NCI-H774 (cell line): ENCODE results near the gene MCF2L2.

Experiments
- DNase-seq: peaks from one replicate; lab custom pipeline; 2025; lab: John Stamatoyannopoulos, UW

MCF2L2 gene

GRCh38 chr3:183265834-183266417 is 162.5 kb downstream of the MCF2L2 start:
- DNase-seq = peak; percentile 33

GRCh38 chr3:183265157-183265642 is 163.2 kb downstream of the MCF2L2 start:
- DNase-seq = peak; percentile 82

GRCh38 chr3:183264268-183264667 is 164.2 kb downstream of the MCF2L2 start:
- no peak for DNase-seq

GRCh38 chr3:183262875-183263378 is 165.5 kb downstream of the MCF2L2 start:
- no peak for DNase-seq

GRCh38 chr3:183261151-183261724 is 167.2 kb downstream of the MCF2L2 start:
- no peak for DNase-seq

DNA sequence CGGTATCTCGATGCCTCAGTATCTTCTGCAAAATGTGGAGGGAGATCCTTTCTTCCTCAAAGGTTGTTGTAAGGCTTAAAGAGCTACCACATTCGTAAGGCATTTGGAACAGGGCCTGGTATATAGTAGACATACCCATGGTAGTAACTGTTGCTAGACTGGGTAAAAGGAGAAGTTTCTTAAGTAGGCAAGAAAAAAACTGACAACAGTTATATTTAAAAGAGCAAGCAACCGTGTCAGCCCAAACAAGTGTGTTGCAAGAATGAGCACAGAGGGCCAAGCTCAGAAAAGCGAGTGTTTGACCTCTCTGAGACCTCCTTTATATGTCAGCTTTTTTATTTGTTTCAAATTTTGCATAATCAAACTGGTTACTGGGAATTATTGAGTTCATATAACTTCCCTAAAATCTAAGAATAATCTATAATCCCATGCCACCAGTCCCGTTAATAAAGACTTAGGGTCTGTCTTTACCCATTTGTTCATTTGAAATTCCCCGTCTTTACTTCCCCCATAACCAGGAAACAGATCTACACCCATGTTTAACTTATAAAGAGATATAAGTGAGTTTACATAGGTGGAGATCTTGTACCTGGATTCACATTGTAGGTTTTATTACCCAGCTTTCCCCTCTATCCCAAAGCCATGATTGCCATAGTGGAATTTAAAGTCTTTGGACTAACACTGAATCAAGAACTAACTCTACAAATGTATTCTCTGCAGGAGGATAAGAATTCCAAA is 168.1 kb downstream of the MCF2L2 start:
- no peak for DNase-seq

GRCh38 chr3:183259621-183260020 is 168.8 kb downstream of the MCF2L2 start:
- no peak for DNase-seq

DNA sequence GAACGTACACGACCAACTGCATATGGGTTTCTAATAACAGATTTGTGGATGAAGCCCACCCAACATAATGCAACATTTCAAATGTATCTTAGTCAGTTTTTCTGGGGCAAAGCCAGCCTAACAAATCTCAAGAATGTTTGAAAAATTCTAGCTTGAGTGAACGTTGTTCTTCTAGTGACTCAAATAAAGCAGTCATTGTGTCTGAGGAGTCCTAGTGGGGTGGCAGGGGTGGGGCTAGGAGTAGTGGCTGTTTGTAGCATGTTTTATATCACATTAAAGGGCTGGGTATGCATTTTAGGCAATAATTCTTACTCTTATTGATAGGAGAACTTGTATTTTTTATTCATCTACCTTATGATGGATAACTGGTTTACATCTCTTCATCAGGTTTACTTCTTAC is 169.3 kb downstream of the MCF2L2 start:
- DNase-seq = no peak

DNA sequence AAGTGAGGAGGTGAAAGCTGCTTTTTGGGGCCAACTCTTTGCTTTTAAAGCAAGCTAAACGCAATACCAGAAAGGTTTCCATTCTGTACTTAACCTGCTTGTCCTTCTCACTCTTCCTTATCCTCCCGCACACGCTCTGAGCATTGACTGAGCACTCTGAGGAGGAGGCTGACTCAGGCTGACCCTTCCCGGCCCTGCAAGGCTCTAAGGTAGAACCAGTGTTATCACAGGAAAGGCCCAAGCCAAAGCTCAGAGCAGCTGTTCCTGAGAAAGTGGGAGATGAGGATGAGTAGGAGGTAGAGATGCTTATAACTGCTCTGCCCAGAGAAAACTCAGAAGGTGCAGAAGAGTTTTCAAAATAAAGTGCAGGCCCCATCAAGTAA is 173.1 kb downstream of the MCF2L2 start:
- DNase-seq = no peak

DNA sequence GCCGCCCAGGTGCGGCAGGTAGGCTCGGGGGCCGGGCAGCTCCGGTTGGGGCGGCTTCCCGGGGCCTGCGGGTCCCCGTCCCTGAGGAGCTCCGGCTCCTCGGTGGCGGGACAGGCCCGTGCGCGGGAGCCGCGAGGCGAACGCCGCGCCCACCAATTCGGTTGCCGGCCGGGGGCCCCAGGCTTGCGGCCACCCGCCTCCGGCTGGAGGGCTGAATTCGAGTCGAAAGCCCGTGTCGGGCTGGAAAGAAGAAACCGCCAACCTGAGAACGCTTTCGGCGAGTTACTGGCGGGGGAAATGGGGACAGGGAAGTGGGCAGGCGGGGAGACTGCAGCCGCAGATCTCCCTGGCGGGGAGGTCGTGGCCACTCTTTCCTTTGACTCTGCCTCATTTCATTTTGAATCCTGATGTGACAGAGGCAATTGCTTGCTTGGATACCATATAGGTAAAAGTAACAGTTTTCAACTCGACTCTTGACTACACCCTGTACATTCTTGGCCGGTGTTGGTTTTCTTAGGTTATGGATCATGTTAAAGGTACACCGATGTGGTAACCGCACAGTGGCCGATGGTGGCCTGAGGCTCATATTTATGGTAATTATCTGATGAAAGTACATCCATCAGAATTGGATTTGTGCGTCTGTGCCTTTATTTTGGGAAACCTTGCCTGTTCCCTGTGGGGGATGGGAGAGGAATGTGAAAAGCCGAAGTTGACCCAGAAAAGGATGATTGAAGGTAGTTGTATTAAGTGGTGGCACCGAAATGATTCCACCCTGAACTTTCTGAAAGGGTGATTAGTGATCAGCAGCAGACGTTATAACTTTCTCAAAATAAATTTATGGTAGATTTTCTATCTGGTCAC is 173.7 kb downstream of the MCF2L2 start:
- no peak for DNase-seq

DNA sequence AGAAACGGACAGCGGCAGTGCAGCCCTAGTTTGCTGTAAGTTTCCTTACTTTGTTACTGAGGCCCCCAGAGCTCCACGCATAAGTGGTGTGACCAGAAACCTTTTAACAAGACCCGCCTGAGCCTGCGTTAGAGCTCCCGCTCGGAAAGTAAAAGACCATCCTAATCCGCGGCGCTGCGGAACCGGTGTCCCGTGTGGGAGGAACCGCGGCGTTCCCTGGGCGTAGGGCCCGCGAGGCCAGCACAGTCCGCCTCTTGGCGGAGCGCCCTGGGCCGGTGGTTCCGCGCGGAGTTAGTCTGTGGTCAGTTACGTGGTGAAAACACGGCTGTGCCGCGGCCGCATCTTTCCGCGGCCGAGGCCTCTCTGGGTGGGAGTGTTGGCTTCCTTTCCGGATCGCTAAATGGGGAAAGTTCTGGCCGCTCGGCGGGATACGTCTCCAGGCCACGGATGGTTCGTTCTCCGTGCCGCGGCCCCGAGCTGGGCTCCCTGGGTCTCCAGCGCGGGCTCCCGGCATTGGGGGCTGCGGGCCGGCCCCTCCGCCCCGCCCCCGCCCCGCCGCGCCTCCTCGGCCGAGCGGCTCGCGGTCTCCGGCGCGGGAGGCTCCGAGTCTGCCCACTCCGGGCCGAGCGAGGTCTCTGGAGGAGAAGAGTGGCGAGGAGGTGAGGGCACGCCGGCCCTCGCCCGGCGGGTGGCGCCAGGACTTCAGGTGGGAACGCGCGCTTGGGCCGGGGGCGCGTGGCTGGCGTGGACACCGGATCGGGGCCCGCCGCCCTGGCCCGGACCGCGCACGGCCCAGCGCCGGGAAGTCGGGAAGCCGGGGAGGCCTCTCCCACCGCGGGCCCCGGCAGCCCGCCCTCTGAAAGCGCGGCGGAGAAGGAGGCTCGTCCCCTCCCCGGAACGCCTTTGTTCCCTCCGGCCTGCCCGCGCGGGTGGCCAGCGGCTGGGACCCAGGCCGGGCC is 174.6 kb downstream of the MCF2L2 start:
- peak; percentile 56 for DNase-seq

GRCh38 chr3:183252973-183253527 is 175.4 kb downstream of the MCF2L2 start, which contains the start of gene B3GNT5:
B3GNT5 (plus strand) TSS chr3:183253253; CDS start chr3:183269799, 16,546 bp downstream.
- DNase-seq = peak; percentile 94

DNA sequence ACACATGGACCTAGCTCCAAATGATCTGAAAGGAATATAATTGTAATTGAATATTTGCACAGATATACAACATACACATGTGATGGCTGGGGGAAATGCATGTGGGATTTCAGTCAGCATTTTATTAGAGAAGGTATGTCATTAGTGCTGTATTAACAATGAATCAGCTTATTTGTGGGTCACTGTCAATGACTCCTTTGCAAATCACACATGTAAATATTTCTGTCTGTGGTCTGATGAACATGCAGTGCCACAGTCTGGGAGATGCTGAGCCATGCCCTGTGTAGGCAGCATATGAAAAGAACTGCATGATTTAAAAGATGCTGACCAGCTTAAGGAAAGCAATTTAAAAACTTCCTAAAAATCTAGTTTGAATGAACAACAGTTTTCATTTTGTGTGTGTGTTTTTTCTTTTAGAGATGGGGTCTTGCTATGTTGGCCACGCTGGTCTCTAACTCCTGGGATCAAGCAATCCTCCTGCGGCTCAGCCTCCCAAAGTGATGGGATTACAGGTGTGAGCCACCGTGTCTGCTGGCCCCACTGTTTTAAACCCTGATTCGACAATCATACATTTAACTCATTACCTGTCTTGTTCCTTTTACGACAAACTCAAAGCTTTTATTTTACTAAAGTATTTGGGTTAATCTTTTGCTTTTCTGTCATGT is 176.2 kb downstream of the MCF2L2 start:
- no peak for DNase-seq

- DNase-seq = no peak
Observed at GRCh38 chr3:183249006-183249718, 179.3 kb downstream of the MCF2L2 start.

GRCh38 chr3:183247011-183247589 is 181.3 kb downstream of the MCF2L2 start:
- no peak for DNase-seq

DNA sequence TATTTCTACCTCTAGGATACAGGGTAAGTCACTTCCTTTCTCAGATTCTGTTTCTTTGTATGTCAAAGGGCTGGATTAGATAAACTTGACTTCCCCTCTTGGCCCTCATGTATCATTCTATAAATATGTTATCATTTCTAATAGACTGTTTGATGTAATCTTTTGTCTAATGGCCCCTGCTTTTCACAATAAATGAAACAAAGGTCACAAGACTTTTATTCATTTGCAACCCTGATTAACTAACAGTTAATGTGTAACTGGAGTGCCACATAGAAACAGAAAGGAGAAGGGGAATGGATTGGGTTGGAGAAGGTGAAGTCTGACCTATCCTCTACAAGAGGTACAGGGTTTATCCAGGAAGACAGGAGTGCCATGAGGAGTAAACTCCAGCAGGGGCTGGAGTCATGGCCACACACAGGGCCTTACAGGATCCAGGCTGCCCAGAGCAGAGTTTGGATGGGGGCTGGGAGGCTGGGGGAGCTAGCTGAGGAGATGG is 183.4 kb downstream of the MCF2L2 start:
- DNase-seq = no peak

DNA sequence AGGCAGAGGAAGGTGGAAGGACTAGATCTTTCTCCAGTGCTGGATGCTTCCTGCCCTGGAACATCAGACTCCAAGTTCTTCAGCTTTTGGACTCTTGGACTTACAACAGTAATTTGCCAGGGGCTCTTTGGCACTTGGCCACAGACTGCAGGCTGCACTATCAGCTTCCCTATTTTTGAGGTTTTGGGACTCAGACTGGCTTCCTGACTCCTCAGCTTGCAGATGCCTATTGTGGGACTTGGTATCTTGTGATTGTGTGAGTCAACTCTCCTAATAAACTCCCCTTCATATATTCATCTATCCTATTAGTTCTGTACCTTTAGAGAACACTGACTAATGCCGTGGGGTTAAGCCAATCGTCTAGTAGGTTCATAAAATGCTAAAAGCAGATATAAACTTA is 184.2 kb downstream of the MCF2L2 start:
- DNase-seq = no peak

GRCh38 chr3:183242431-183242830 is 186.0 kb downstream of the MCF2L2 start:
- no peak for DNase-seq

- DNase-seq = no peak
Observed at GRCh38 chr3:183239046-183239445, 189.4 kb downstream of the MCF2L2 start.
